H1 (cell line): Measurements from ENCODE around the gene SPN.

Experiments used
- CBX5 ChIP-seq: fragments of 300-800, 300-1000 bp; sonication (generic); IDR thresholded peaks from 2 replicates; pipeline ENCODE4 v1.7.1; 2016; ENCODE audit warnings: antibody characterized with exemption, low read length, low read depth
- EP300 ChIP-seq, 2 experiments: IDR thresholded peaks; 1 replicate in 1 of 2; 2 replicates in 1 of 2; pipeline ENCODE4 v1.6.1; 2011 to 2012; ENCODE audit warnings: low read depth in 2 of 2, low read length in 2 of 2, mild to moderate bottlenecking in 2 of 2, borderline replicate concordance in 1 of 2, inconsistent platforms in 1 of 2, moderate library complexity in 1 of 2
- GTF2F1 ChIP-seq: IDR thresholded peaks from 2 replicates; pipeline ENCODE4 v1.6.1; 2012; ENCODE audit warnings: low read depth, low read length, improper control_type of control experiment, borderline replicate concordance
- RAD21 ChIP-seq, 2 experiments: IDR thresholded peaks in 1 of 2; conservative IDR thresholded peaks in 1 of 2; 2 replicates each; pipeline ENCODE4 v1.6.1; 2011; ENCODE audit warnings: low read depth in 2 of 2, low read length in 2 of 2, improper control_type of control experiment in 1 of 2, inconsistent platforms in 1 of 2, mild to moderate bottlenecking in 1 of 2, moderate library complexity in 1 of 2
- TAF1 ChIP-seq: IDR thresholded peaks from 2 replicates; pipeline ENCODE4 v1.6.1; 2011; ENCODE audit warnings: mild to moderate bottlenecking, low read depth, low read length
- YY1 ChIP-seq: IDR thresholded peaks from 2 replicates; pipeline ENCODE4 v1.6.1; 2011; ENCODE audit warnings: low read depth, mild to moderate bottlenecking, low read length
- TF ChIP-seq, protein P1 (sequence below), 3 experiments: IDR thresholded peaks; 1 replicate in 2 of 3; 2 replicates in 1 of 3; pipeline versions ENCODE4 v1.5.1 to v1.6.1; 2011; ENCODE audit warnings: low read length in 3 of 3, mild to moderate bottlenecking in 3 of 3, inconsistent platforms in 2 of 3, low read depth in 1 of 3, moderate library complexity in 1 of 3; ENCODE audit not compliant: insufficient read depth in 1 of 3; ENCODE audit errors: control extremely low read depth in 1 of 3

DNA sequence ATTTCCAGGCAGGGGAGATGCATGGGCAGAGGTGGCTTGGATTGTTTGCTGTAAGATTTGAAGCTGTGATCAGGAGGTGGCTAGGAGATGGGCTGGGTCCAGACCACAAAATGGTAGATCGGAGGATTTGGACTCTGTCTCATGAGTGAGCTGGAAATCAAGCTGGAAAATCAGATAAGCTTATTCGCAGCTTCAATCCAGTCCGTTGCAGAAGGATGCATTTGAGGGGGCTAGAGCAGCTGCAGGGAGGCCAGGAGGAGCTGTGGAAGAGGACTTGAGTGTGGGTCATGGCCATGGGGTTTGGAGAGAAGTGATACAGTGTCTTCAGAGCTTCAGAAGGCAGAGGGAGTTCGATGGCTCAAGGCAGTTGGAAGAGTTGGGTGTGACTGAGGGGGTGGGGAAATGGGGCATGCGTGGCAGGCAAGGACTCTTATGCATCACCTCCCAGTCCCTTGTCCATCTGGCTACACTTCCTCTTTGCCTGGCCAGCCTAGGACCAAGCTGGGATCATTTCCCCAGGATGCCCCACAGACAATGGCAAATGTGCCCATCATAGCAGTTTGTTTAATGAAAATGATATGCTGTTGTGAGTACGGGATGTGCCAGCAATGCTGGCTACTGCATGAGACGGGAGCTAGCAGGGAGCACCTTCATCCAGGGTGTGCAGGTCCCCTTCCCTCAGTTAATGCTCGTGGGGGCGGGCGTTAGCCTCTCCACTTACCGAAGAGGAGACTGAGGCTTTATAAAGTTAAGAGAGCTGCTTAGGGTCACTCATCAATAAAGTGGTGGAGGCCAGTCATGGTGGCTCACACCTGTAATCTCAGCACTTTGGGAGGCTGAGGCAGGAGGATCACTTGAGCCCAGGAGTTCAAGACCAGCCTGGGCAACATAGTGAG is 36.5 kb downstream of the SPN start:
- no peak for TF ChIP-seq GTF2F1
- no peak for TF ChIP-seq CBX5
- TF ChIP-seq EP300 (IDR thresholded peaks at IDR 0.05; ENCODE audit: borderline replicate concordance in 1 of 2, low read depth in 2 of 2, low read length in 2 of 2): no peak
- no peak for TF ChIP-seq RAD21 (IDR thresholded peaks at IDR 0.05 in 1 of 2, conservative IDR thresholded peaks at IDR 0.05 in 1 of 2; ENCODE audit: low read depth in 2 of 2, low read length in 2 of 2)
- TF ChIP-seq YY1: no peak
- TF ChIP-seq, protein P1, sequence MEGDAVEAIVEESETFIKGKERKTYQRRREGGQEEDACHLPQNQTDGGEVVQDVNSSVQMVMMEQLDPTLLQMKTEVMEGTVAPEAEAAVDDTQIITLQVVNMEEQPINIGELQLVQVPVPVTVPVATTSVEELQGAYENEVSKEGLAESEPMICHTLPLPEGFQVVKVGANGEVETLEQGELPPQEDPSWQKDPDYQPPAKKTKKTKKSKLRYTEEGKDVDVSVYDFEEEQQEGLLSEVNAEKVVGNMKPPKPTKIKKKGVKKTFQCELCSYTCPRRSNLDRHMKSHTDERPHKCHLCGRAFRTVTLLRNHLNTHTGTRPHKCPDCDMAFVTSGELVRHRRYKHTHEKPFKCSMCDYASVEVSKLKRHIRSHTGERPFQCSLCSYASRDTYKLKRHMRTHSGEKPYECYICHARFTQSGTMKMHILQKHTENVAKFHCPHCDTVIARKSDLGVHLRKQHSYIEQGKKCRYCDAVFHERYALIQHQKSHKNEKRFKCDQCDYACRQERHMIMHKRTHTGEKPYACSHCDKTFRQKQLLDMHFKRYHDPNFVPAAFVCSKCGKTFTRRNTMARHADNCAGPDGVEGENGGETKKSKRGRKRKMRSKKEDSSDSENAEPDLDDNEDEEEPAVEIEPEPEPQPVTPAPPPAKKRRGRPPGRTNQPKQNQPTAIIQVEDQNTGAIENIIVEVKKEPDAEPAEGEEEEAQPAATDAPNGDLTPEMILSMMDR (IDR thresholded peaks at IDR 0.05; ENCODE audit: control extremely low read depth in 1 of 3, insufficient read depth in 1 of 3, low read depth in 1 of 3, low read length in 3 of 3): no peak
- TF ChIP-seq TAF1: no peak
